Measurements from ENCODE around the gene PRPF40B.
A peak's percentile ranks its signal among the peaks of the same experiment; 100 is the strongest.

Gene PRPF40B

GRCh38 chr12:49636979-49637755 lies 13.8 kb downstream of the PRPF40B start:
- DNase-seq: no peak

- no peak for DNase-seq
Observed at GRCh38 chr12:49641748-49642369, 18.5 kb downstream of the PRPF40B start.

DNA sequence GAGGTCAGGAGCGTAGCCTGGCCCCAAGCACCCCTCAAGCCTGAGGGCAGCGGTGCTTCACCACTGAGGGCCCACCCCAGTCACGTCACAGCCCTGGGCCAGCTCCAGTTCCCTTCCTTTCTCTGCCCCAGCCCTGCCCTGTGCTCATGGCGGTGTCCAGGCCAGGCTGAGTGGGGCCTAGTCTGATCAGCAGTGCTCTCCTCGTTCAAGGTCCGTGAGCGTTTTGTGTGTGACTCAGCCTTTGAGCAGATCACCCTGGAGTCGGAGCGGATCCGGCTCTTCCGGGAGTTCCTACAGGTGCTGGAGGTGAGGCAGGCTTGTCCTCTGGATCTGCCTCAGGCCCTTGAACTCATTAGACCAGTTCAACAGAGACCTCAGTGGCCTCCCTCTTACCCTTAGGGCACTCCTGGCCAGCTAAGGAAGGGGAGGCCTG lies 19.0 kb downstream of the PRPF40B start:
- no peak for DNase-seq

DNA sequence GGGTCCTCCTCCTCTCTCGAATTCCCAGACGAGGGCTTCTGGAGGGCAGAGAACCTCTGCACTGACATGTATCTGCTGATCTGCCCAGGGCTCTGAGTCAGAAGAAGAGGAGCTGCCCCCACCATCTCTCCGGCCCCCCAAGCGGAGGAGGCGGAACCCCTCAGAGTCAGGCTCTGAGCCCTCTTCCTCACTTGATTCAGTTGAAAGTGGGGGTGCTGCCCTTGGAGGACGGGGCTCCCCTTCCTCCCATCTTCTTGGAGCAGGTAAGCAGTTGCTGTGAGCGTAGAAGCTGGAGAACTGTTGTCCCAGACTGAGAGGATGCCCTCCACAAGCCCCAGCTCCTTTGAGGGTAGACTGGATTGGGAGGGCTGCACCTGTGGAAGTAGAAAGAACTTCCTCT lies 19.8 kb downstream of the PRPF40B start:
- DNase-seq: no peak

- no peak for DNase-seq
Observed at GRCh38 chr12:49643961-49644619, 20.7 kb downstream of the PRPF40B start.

DNA sequence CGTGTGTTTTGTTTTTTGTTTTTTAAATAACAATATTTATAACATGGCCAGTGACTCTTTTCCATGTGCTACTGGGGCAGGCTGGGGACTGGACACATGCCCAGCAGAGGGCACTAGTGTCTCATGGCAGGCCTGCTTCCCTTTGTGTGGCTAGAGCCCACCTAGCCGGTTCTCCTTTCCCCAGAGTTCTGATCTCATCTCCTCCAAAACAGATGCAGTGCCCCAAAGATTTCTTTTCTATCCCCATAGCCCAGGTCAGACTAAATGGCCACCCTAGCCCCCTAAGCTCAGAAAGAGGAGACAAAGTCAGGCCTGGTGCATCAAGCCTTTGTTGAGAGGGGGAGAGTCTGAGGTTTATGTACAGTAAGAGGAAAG lies 21.2 kb downstream of the PRPF40B start:
- peak; percentile 13 for DNase-seq

GRCh38 chr12:49645146-49646039 lies 22.0 kb downstream of the PRPF40B start:
- no peak for DNase-seq

- no peak for DNase-seq
Observed at GRCh38 chr12:49646331-49646830, 23.0 kb downstream of the PRPF40B start.

GRCh38 chr12:49646871-49647654 lies 23.7 kb downstream of the PRPF40B start:
- no peak for DNase-seq

- DNase-seq: no peak
Observed at GRCh38 chr12:49647827-49648711, 24.7 kb downstream of the PRPF40B start.

GRCh38 chr12:49648712-49649003 lies 25.3 kb downstream of the PRPF40B start:
- DNase-seq: no peak

- no peak for DNase-seq
Observed at GRCh38 chr12:49649445-49649844, 26.1 kb downstream of the PRPF40B start.

DNA sequence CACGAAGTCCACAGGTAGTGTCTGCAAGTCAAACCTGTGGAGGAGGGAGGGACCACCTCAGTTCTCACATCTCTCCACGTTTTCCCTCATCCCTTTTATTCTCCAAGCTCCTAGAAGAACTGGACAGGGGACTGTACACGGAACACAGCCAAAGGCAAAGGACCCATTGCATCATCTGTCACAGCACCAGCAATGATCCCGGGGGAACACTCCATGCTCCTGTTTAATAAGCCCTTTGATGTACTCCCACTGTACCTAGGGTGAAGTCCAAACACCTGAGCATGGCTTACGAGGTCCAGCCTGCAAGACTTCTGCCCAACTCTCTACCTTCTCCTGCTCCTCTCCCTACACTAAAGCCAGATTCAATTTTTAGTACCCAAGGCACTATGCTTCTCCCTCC lies 26.5 kb downstream of the PRPF40B start:
- no peak for DNase-seq

DNA sequence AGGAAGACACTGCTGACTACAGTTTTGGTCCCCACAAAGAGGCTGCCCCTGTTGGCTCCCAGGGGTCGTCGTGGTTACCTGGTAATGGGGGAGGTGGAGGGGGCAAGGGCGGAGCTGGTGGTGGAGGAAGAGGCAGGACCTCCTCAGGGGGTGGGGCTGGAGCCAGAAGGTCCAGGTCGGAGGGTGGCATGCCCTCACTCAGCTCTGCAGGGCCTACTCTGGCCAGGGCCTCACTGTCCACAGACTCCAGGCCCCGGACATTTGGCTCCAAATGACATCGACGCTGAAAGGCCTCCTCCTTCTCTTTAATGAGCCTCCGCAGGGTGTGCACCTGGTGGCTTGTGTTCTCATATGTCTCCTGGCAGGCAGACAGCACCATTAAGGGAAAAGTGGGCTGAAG lies 28.5 kb downstream of the PRPF40B start:
- no peak for DNase-seq

- no peak for DNase-seq
Observed at GRCh38 chr12:49652921-49653520, 29.7 kb downstream of the PRPF40B start.

DNA sequence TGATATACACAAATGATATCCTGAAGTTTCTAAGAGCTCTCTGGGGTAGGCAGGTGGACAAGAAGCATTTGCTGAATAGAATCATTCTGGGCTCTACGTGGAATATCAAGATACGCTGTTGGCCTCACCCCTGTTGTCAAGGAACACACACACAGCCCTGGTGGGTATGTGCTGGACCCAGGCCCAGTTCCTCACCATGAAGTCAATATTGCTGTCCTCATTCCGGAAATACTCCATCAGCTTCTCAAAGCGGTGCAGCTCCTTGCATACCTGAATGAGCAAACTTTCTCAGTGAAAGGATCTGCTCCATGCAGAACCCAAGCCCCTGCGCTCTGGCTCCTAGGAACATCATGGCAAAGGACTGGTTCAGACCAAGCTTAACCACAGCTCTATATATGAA lies 31.4 kb downstream of the PRPF40B start:
- DNase-seq: no peak

GRCh38 chr12:49655595-49656236 lies 32.4 kb downstream of the PRPF40B start:
- DNase-seq: no peak

- DNase-seq: no peak
Observed at GRCh38 chr12:49658276-49658675, 34.9 kb downstream of the PRPF40B start.

GRCh38 chr12:49659753-49660152 lies 36.4 kb downstream of the PRPF40B start:
- no peak for DNase-seq

DNA sequence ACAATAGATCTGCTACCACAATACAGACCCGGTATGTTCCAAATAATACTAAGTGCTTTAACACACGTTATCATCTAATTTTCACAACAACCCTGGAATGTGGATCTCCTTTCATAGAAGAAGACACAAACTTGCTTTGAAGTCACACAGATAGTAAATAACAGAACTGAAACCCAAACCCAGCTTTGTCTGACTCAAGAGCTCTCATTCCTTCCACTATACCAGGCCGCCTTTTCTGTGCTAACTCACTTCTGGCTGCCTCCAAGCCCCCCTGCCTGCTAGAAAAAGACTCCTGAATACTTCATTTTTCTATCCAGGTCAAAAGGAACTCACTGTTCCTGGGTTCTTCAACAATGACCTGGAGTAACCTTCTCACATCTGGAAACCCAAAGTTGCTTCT lies 37.8 kb downstream of the PRPF40B start:
- no peak for DNase-seq
